Skeletal muscle tissue (tissue), 4 donors: ENCODE data around the gene EPHA5. TPM values are rescaled to one million over a fixed set of nuclear protein-coding genes. Genes with fewer than 3 reads are reported as not detected.

ENCODE experiments used
- H3K27ac ChIP-seq: one replicate; pipeline ENCODE4 v1.7.0; 2013; ENCODE audit warnings: mild to moderate bottlenecking, low read depth, low read length, inconsistent platforms
- H3K27me3 ChIP-seq, 3 donors: one replicate each; pipeline ENCODE4 v1.7.0; 2013; ENCODE audit warnings: low read length in 3 of 3; ENCODE audit not compliant: control insufficient read depth in 3 of 3, insufficient read depth in 3 of 3
- H3K36me3 ChIP-seq, 3 donors: one replicate each; pipeline ENCODE4 v1.7.0; 2013; ENCODE audit warnings: low read length in 3 of 3; ENCODE audit not compliant: control insufficient read depth in 3 of 3, insufficient read depth in 3 of 3
- H3K4me1 ChIP-seq, 3 donors: one replicate each; pipeline ENCODE4 v1.7.0; 2013; ENCODE audit warnings: low read length in 3 of 3, mild to moderate bottlenecking in 3 of 3; ENCODE audit not compliant: control insufficient read depth in 3 of 3, insufficient read depth in 3 of 3
- H3K4me3 ChIP-seq, 3 donors: one replicate each; pipeline ENCODE4 v1.7.0; 2013; ENCODE audit warnings: low read length in 3 of 3
- H3K9ac ChIP-seq, 3 donors: one replicate each; pipeline ENCODE4 v1.7.0; 2013; ENCODE audit warnings: low read length in 3 of 3, mild to moderate bottlenecking in 3 of 3, moderate library complexity in 2 of 3, low read depth in 1 of 3
- H3K9me3 ChIP-seq, 3 donors: one replicate each; pipeline ENCODE4 v1.7.0; 2013; ENCODE audit warnings: low read length in 3 of 3; ENCODE audit not compliant: control insufficient read depth in 3 of 3
- total RNA-seq: library from RNA; depleted of rRNA; stranded (reverse); fragments of >200 nt; gene quantifications from one replicate; pipeline ENCODE4 v1.2.3, GENCODE V29; 2014
- donor health status: Osteomylitis.

EPHA5 gene
- total RNA-seq, 1 donor from 2014 or later = 1.0 TPM

GRCh38 chr4:65635051-65635821 lies 35.1 kb downstream of the EPHA5 start:
- no peaks in the 10 kb centered on the region for H3K4me1 ChIP-seq
- no peak overlapping the region for H3K27ac ChIP-seq
- H3K27me3 ChIP-seq = no peaks in the 10 kb centered on the region
- H3K9ac ChIP-seq = no peak overlapping the region
- no peaks in the 10 kb centered on the region for H3K9me3 ChIP-seq
- H3K36me3 ChIP-seq = no peaks in the 10 kb centered on the region
- H3K4me3 ChIP-seq = no peak overlapping the region

- no peak overlapping the region for H3K9ac ChIP-seq
- no peaks in the 10 kb centered on the region for H3K4me1 ChIP-seq
- no peak overlapping the region for H3K27ac ChIP-seq
- H3K9me3 ChIP-seq = no peaks in the 10 kb centered on the region
- no peaks in the 10 kb centered on the region for H3K36me3 ChIP-seq
- H3K4me3 ChIP-seq = no peak overlapping the region
- H3K27me3 ChIP-seq = no peaks in the 10 kb centered on the region
Observed at GRCh38 chr4:65624651-65625050, 45.6 kb downstream of the EPHA5 start.

- no peaks in the 10 kb centered on the region for H3K4me1 ChIP-seq
- no peaks in the 10 kb centered on the region for H3K36me3 ChIP-seq
- no peaks in the 10 kb centered on the region for H3K9me3 ChIP-seq
- no peak overlapping the region for H3K27ac ChIP-seq
- H3K4me3 ChIP-seq = no peak overlapping the region
- no peaks in the 10 kb centered on the region for H3K27me3 ChIP-seq
- no peak overlapping the region for H3K9ac ChIP-seq
Observed at GRCh38 chr4:65623506-65623905, 46.8 kb downstream of the EPHA5 start.

- Histone ChIP-seq H3K27me3 (no peaks in the 10 kb centered on the region), H3K4me3 (no peak overlapping the region), H3K27ac (no peak overlapping the region), H3K9ac (no peak overlapping the region), H3K4me1 (no peaks in the 10 kb centered on the region), H3K36me3 (no peaks in the 10 kb centered on the region), H3K9me3 (peaks cover 0 to 3% (median 0%) of the 10 kb centered on the region in 3 donors)
Observed at GRCh38 chr4:65617416-65617815, 52.9 kb downstream of the EPHA5 start.

- Histone ChIP-seq H3K27me3 (no peaks in the 10 kb centered on the region), H3K4me3 (no peak overlapping the region), H3K9me3 (no peaks in the 10 kb centered on the region), H3K36me3 (no peaks in the 10 kb centered on the region), H3K27ac (no peak overlapping the region), H3K9ac (no peak overlapping the region), H3K4me1 (no peaks in the 10 kb centered on the region)
Observed at GRCh38 chr4:65604515-65604914, 65.8 kb downstream of the EPHA5 start.

- Histone ChIP-seq H3K4me1 (no peaks in the 10 kb centered on the region), H3K9me3 (no peaks in the 10 kb centered on the region), H3K27ac (no peak overlapping the region), H3K4me3 (no peak overlapping the region), H3K27me3 (no peaks in the 10 kb centered on the region), H3K9ac (no peak overlapping the region), H3K36me3 (no peaks in the 10 kb centered on the region)
Observed at GRCh38 chr4:65600656-65601055, 69.6 kb downstream of the EPHA5 start.

- no peaks in the 10 kb centered on the region for H3K36me3 ChIP-seq
- no peak overlapping the region for H3K9ac ChIP-seq
- H3K4me3 ChIP-seq = no peak overlapping the region
- no peak overlapping the region for H3K27ac ChIP-seq
- H3K27me3 ChIP-seq = no peaks in the 10 kb centered on the region
- no peaks in the 10 kb centered on the region for H3K9me3 ChIP-seq
- H3K4me1 ChIP-seq = no peaks in the 10 kb centered on the region
Observed at GRCh38 chr4:65599340-65599739, 70.9 kb downstream of the EPHA5 start.

GRCh38 chr4:65597697-65598096 lies 72.6 kb downstream of the EPHA5 start:
- Histone ChIP-seq H3K4me3 (no peak overlapping the region), H3K27ac (no peak overlapping the region), H3K9me3 (no peaks in the 10 kb centered on the region), H3K4me1 (no peaks in the 10 kb centered on the region), H3K27me3 (no peaks in the 10 kb centered on the region), H3K9ac (no peak overlapping the region), H3K36me3 (no peaks in the 10 kb centered on the region)

- Histone ChIP-seq H3K36me3 (no peaks in the 10 kb centered on the region), H3K27me3 (no peaks in the 10 kb centered on the region), H3K9me3 (no peaks in the 10 kb centered on the region), H3K27ac (no peak overlapping the region), H3K4me3 (no peak overlapping the region), H3K4me1 (no peaks in the 10 kb centered on the region), H3K9ac (no peak overlapping the region)
Observed at GRCh38 chr4:65592089-65592488, 78.2 kb downstream of the EPHA5 start.

GRCh38 chr4:65589921-65590320 lies 80.4 kb downstream of the EPHA5 start:
- Histone ChIP-seq H3K36me3 (no peaks in the 10 kb centered on the region), H3K9ac (no peak overlapping the region), H3K27ac (no peak overlapping the region), H3K4me1 (no peaks in the 10 kb centered on the region), H3K9me3 (no peaks in the 10 kb centered on the region), H3K4me3 (no peak overlapping the region), H3K27me3 (no peaks in the 10 kb centered on the region)
